Activated T-helper 17 cell treated with anti-CD3 and anti-CD28 coated beads, Interleukin-2, amount 50 U/mL, for 72 hours (primary cell): Measurements from ENCODE around the gene PLXNA2. TPM values are rescaled to one million over a fixed set of nuclear protein-coding genes. Genes with fewer than 3 reads are reported as not detected.

Source experiments
- ATAC-seq: fragments of 150-1000 bp; cut with Tn5 transposase; replicated peaks from 2 replicates; pipeline ENCODE4 v1.10.0; 2021; ENCODE audit warnings: mild to moderate bottlenecking, moderate library complexity
- H3K27ac Mint-ChIP-seq: one replicate; pipeline ENCODE4 v1.8.0; 2022; ENCODE audit warnings: mixed read lengths
- H3K27me3 Mint-ChIP-seq: one replicate; pipeline ENCODE4 v1.8.0; 2022; ENCODE audit warnings: mixed read lengths
- H3K36me3 Mint-ChIP-seq: one replicate; pipeline ENCODE4 v1.8.0; 2022; ENCODE audit warnings: low read depth, mild to moderate bottlenecking, mixed read lengths
- H3K4me1 Mint-ChIP-seq: one replicate; pipeline ENCODE4 v1.8.0; 2022; ENCODE audit warnings: mixed read lengths
- H3K4me3 Mint-ChIP-seq: one replicate; pipeline ENCODE4 v1.8.0; 2022; ENCODE audit warnings: mild to moderate bottlenecking, mixed read lengths
- H3K9me3 Mint-ChIP-seq: one replicate; pipeline ENCODE4 v1.8.0; 2022; ENCODE audit warnings: mixed read lengths
- total RNA-seq, 2 donors: library from RNA; stranded (reverse); gene quantifications; one replicate each; pipeline ENCODE4 v1.2.3, GENCODE V29; 2022

Gene PLXNA2
- total RNA-seq, 2 donors from 2014 or later: 0.09 TPM; not detected in 1

- Mint-ChIP-seq H3K36me3 (no peaks in the 10 kb centered on the region), H3K27ac (no peak overlapping the region), H3K4me3 (no peak overlapping the region), H3K4me1 (peaks cover 11% of the 10 kb centered on the region), H3K9me3 (no peaks in the 10 kb centered on the region), H3K27me3 (peaks cover 23% of the 10 kb centered on the region)
- no peak for ATAC-seq
Measured at GRCh38 chr1:208041505-208041904, 202.7 kb downstream of the PLXNA2 start.

DNA sequence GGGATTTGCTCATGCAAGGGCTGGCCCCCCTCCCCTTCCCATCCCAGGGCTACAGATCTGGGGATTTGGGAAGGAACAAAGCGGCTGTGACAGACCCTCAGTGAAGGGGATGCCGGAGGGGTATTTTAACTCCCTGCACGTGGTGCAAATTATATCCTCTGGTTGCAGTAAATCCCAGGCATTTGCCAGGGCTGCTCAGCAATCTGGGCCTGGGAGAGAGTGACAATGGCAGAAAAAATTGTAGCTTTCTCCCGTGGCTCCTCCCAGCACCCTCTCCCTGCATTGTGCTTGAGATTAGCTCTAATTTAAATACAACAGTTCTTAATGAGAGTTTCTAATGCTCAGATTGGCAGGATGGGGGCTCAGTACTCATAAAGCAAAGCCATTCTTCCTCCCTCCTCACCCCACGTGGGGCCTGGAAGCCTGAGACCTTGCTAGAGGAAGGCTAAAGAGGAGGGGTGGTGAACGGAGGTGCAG is 203.3 kb downstream of the PLXNA2 start:
- Mint-ChIP-seq H3K9me3 (no peaks in the 10 kb centered on the region), H3K27me3 (peaks cover 23% of the 10 kb centered on the region), H3K4me3 (no peak overlapping the region), H3K4me1 (peaks cover 11% of the 10 kb centered on the region), H3K36me3 (no peaks in the 10 kb centered on the region), H3K27ac (no peak overlapping the region)
- no peak for ATAC-seq

DNA sequence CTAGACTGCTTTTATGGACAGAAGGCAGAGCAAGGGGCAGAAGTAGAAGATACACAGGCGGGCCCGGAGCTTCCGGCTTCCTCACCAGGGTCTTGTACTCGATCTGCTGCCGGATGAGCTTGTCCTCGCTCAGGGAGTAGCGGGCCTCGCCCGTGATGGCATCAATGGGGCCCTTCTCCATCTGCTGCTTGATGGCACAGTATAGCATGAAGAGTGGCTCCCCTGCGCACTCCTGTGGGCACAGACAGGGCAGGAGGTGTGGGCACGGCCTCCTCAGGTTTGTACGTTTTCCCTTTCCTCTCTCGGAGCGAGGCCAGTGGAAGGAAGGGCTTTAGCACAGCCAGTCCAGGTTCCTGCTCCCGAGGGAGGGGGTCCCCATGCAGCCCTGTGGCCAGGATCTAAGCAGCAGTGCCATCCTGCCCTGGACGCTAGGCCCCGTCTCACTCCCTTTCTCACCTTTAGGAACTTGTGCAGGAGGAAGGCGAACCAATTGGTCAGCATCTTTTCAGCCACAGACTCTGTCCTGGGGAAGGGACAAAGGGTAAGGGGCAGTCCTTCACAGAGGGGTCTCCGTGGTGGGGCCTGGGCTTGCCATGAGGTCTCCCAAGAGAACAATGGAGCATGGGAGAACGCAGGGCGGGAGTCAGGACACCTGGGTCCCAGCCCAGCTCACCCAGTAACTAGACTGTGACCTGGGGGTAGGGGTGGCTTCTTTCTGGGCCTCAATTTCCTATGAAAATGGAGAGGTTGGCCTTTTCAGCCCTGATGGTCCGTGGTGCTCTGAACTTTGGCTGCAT is 204.4 kb downstream of the PLXNA2 start:
- H3K9me3 Mint-ChIP-seq: no peaks in the 10 kb centered on the region
- peaks cover 16% of the 10 kb centered on the region for H3K27me3 Mint-ChIP-seq
- H3K4me1 Mint-ChIP-seq: peaks cover 6% of the 10 kb centered on the region
- no peak overlapping the region for H3K4me3 Mint-ChIP-seq
- ATAC-seq: no peak
- no peak overlapping the region for H3K27ac Mint-ChIP-seq
- no peaks in the 10 kb centered on the region for H3K36me3 Mint-ChIP-seq

- Mint-ChIP-seq H3K27ac (no peak overlapping the region), H3K27me3 (peaks cover 8% of the 10 kb centered on the region), H3K9me3 (no peaks in the 10 kb centered on the region), H3K4me1 (no peaks in the 10 kb centered on the region), H3K4me3 (no peak overlapping the region), H3K36me3 (no peaks in the 10 kb centered on the region)
- ATAC-seq: no peak
Measured at GRCh38 chr1:208038303-208038702, 205.9 kb downstream of the PLXNA2 start.

DNA sequence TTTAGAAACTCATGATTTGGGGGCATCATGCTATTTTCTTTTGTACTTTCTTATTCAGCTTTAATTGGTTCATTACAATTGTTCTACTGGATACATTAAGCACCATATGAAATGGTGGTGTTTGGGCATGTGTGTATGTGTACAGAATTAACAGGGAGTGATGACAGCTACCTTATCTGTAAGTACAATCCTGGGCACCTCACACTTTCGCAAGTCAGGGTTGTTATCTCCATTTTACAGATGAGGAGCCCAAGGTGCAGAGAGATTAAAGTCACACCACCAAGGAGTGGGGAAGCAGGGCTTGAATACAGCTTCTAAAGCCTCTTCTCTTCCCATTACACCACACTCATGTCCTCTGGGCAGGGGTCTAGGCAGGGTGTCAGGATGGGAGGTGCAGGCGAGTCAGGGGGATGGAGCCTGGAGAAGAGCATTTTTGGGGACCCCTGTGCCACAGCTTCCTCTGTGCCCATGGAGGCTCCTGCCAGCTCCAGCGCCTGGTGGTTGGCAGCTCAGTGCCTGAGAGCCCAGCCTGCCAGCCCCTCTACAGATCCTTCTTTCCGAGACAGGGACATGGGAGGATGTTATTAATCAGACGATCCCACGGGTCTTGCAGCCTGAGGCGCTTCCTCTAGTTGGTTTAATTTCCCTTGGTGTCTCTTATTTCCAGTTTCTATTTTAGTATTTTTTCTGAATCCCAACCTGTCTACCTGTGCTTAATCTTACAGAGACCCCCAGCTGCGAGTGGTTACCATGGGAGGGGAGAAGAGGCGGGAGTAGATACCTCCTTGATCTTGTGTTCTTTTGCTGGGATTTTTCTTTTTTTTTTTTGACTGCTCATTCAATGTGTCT is 207.0 kb downstream of the PLXNA2 start:
- Mint-ChIP-seq H3K27ac (no peak overlapping the region), H3K4me1 (no peaks in the 10 kb centered on the region), H3K4me3 (no peak overlapping the region), H3K27me3 (peaks cover 7% of the 10 kb centered on the region), H3K9me3 (no peaks in the 10 kb centered on the region), H3K36me3 (no peaks in the 10 kb centered on the region)
- ATAC-seq: no peak

DNA sequence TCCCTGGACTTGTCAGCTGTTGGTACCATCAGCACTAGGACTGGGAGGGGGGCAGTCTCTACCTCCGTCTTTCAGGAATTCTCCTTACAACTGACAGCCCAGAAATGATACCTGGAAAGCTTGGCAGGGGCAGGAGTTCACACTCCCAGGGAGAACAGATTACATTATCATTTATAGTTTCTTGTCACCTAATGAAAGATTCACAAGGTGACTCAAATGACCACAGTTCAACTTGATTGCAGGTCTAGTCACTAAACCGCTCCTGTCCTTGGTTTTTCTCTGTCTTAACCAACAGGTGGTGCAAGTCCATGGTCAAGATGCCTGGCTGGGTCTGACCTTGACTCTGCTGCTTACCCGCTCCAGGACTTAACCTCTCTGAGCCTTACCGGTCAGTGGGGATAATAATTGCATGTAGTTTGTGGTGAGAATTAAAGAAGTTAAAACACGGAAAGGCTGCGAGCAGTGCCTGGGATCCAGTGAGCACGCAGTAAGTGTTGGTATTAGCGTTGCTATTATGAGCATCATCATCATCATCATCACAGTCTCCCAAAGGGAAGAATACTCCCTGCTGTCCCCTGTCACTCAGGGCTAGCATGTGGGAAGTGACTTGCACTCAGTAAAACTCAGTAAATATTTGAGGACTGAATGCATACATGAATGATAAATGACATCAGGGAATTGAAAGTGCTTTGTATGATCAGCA is 207.9 kb downstream of the PLXNA2 start:
- peaks cover 13% of the 10 kb centered on the region for H3K27me3 Mint-ChIP-seq
- H3K4me3 Mint-ChIP-seq: no peak overlapping the region
- H3K36me3 Mint-ChIP-seq: no peaks in the 10 kb centered on the region
- no peak overlapping the region for H3K27ac Mint-ChIP-seq
- no peaks in the 10 kb centered on the region for H3K9me3 Mint-ChIP-seq
- H3K4me1 Mint-ChIP-seq: no peaks in the 10 kb centered on the region
- ATAC-seq: no peak

- ATAC-seq: no peak
- Mint-ChIP-seq H3K4me3 (no peak overlapping the region), H3K36me3 (no peaks in the 10 kb centered on the region), H3K27ac (no peak overlapping the region), H3K27me3 (peaks cover 22% of the 10 kb centered on the region), H3K4me1 (no peaks in the 10 kb centered on the region), H3K9me3 (no peaks in the 10 kb centered on the region)
Measured at GRCh38 chr1:208034135-208034534, 210.0 kb downstream of the PLXNA2 start.

GRCh38 chr1:208033236-208033635 is 210.9 kb downstream of the PLXNA2 start:
- H3K27me3 Mint-ChIP-seq: peaks cover 22% of the 10 kb centered on the region

DNA sequence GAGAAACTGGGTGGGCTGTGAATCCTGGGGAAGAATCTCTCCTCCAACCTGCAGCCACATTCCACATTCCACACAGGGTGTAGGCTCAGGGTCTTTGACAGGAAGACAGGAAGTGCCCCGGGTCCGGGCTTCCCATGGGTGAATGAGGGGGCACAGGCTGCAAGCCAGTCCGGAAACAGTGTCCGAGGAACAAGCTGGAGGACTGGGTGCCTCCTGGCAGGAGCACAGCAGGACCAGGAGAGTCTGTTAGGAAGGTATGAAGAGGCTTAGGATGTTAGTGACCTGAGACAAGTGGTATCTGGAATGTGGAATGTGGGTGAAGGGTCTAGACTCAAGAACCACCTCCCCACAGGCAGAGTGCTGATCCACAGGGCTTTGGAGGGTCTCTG is 212.3 kb downstream of the PLXNA2 start:
- H3K27me3 Mint-ChIP-seq: peaks cover 22% of the 10 kb centered on the region
- no peak for ATAC-seq
- H3K9me3 Mint-ChIP-seq: no peaks in the 10 kb centered on the region
- H3K4me1 Mint-ChIP-seq: no peaks in the 10 kb centered on the region
- no peak overlapping the region for H3K4me3 Mint-ChIP-seq
- H3K36me3 Mint-ChIP-seq: no peaks in the 10 kb centered on the region
- H3K27ac Mint-ChIP-seq: no peak overlapping the region

More at GRCh38 chr1:208033236-208033635, 210.9 kb downstream of the PLXNA2 start:
- no peak for ATAC-seq
- Mint-ChIP-seq H3K4me1 (no peaks in the 10 kb centered on the region), H3K27ac (no peak overlapping the region), H3K36me3 (no peaks in the 10 kb centered on the region), H3K9me3 (no peaks in the 10 kb centered on the region), H3K4me3 (no peak overlapping the region)

DNA sequence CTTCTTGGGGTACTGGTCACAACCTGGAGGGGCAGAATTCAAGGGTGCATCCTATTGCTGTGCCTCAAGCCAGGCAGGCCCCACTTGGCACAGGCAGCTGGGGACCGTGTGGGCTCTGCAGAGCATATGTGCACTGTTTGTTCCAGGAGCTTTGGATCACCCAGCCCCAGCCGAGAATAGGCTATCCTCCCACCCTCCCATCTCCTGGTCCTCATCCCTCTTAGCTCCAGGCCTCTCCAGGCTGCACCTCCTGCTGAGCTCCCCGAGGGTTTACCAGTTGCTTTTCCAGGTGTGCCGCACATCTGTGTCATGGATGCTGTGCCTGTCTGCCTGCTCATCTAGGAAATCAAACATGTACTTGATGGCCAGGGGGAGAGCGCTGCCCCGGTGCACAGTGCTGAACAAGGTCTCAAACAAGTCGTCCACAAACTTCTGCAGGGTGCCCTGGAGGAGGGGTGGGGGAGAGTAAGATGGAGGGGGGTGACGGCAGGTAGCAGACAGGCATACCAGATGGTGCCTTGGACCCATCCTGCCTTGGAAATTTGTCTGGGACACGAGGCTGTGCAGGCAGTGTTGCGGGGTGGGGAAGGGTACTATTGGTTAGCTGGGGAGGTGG is 212.8 kb downstream of the PLXNA2 start:
- Mint-ChIP-seq H3K9me3 (no peaks in the 10 kb centered on the region), H3K4me3 (no peak overlapping the region), H3K27me3 (peaks cover 22% of the 10 kb centered on the region), H3K36me3 (no peaks in the 10 kb centered on the region), H3K4me1 (no peaks in the 10 kb centered on the region), H3K27ac (no peak overlapping the region)
- ATAC-seq: no peak

DNA sequence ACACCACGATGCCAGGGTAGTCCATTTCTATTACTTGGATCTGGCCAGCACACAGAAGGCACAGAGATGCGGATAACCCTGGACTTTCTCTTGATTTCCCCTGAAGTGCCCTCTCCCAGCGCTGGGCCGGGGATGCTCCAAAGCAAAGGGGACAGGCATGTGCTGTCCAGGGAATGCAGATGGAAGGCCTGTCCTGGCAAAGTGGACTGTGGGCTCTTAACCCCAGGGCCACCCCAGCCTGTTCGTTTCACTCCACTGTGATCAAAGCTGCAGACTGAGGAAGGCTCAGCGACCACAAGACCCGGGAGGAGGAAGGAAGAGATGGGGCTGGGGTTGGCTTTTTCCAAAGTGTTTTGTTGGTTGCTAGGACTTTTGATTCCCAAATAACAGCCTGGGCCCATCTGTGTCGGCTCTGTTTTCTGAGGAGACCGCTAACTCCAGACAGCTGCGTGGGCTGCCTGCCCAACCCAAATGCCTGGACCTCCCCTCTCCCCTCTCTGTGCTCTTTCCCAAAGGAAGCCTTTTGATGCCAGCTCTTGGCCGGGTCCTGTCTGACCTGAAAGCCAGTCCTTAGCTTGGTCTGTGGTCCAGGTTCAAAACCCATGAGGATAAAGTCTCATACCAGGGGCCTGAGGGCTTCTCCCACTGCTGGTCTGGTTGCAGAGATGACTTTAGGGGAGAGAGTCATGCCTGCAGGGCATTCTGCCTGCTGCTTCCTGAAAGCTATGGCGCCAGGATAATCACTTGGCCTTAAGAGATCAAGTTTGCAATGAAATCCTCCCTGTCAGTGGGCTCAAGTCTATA is 213.7 kb downstream of the PLXNA2 start:
- Mint-ChIP-seq H3K9me3 (no peaks in the 10 kb centered on the region), H3K4me1 (no peaks in the 10 kb centered on the region)

GRCh38 chr1:208029381-208030287 is 214.6 kb downstream of the PLXNA2 start:
- ATAC-seq: no peak
- H3K4me3 Mint-ChIP-seq: no peak overlapping the region
- H3K27ac Mint-ChIP-seq: no peak overlapping the region
- no peaks in the 10 kb centered on the region for H3K9me3 Mint-ChIP-seq
- no peaks in the 10 kb centered on the region for H3K4me1 Mint-ChIP-seq
- no peaks in the 10 kb centered on the region for H3K36me3 Mint-ChIP-seq
- peaks cover 22% of the 10 kb centered on the region for H3K27me3 Mint-ChIP-seq

More for the DNA sequence above, 213.7 kb downstream of the PLXNA2 start:
- no peak for ATAC-seq
- H3K4me3 Mint-ChIP-seq: no peak overlapping the region
- H3K27me3 Mint-ChIP-seq: peaks cover 22% of the 10 kb centered on the region
- no peaks in the 10 kb centered on the region for H3K36me3 Mint-ChIP-seq
- no peak overlapping the region for H3K27ac Mint-ChIP-seq

DNA sequence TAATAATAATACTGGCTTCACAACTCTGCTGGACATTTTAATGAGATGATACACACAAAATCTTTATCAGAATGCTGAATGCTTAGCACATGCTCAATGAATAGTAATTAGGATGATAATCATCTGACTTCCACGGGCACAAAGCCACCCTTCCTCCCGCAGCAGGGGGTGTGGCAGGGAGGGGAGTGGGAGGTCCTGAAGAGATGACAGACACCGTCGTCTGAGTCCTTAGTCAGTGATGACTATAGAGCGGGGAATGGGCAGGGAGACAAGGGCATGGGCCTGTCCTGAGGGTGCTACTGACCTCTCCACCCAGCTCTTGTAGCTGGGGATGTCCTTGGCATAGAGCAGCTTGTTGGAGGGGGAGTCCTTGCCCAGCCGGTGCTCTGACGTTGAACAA is 215.7 kb downstream of the PLXNA2 start:
- H3K36me3 Mint-ChIP-seq: no peaks in the 10 kb centered on the region
- ATAC-seq: no peak

More for the DNA sequence above, 215.7 kb downstream of the PLXNA2 start:
- Mint-ChIP-seq H3K9me3 (no peaks in the 10 kb centered on the region), H3K27me3 (peaks cover 19% of the 10 kb centered on the region), H3K4me1 (no peaks in the 10 kb centered on the region), H3K27ac (no peak overlapping the region), H3K4me3 (no peak overlapping the region)
